Colon (tissue), 2 donors: Measurements from ENCODE around the gene HERPUD2.
"Not testable (repeated sequence)": the region's sequence is repeated elsewhere in the genome, so short reads cannot be mapped to it uniquely, and the experiment has no call there.

Experiments used
- FAIRE-seq: peaks from 2 replicates; lab custom pipeline; 2012; peaks lifted over from hg19 to GRCh38; lab: Jason Lieb, UNC
- donor health status: control.
- donor health status: control.

HERPUD2 gene

DNA sequence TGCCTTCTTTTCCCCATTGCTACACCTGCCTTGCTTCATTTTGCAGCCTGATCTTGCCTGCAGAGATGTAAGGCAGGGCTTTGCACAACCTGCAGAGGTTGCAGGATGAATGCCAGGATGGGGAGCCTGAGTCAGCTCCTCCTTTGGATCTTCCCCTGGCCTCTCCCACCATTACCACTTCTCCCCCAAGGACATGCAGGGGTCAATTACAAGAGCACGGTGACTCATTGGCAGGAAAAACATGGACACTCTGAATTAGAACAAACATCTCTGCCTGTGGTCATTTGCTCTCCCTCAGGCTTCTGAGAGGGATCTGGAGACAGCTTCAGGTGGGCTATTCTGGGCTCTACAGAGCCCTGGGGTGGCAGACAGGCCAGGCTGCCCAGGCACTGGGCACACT, 89.2 kb downstream of the HERPUD2 start:
- no peak for FAIRE-seq

DNA sequence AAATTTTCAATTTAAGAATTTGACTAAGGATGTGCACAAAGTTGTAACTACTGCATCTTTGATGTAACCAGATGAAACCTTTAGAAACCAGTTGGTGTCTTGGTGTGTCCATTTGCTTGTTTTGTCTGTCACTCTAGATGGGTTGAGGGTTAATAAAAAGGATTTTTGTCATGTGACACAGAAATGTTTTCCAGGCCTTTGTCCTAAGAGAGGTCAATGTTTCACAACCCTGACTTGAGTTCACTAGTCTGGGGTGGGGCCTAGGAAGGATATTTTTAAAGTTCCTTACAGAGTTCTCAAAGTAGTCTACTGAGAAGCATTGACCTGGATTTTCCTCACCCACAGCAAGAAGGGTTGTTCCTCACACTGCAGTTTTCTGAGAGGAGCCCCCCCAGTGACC, 90.3 kb downstream of the HERPUD2 start:
- no peak for FAIRE-seq

DNA sequence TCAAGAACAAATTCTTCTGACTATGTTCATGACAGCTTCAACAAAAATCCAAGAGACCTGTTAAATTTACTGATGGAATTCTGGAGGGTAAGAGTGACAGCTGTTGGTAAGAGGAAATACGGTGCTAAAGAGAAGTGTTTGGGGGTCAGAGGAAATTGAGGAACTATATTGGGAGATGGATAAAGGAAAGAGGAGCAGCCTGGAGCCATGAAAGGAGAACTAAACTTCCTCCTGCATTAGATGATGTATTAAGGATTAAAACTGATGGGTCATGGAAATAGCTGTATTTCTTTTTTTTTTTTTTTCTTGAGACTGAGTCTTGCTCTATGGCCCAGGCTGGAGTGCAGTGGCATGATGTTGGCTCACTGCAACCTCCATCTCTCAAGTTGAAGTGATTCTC, 95.3 kb downstream of the HERPUD2 start:
- FAIRE-seq: no peak

DNA sequence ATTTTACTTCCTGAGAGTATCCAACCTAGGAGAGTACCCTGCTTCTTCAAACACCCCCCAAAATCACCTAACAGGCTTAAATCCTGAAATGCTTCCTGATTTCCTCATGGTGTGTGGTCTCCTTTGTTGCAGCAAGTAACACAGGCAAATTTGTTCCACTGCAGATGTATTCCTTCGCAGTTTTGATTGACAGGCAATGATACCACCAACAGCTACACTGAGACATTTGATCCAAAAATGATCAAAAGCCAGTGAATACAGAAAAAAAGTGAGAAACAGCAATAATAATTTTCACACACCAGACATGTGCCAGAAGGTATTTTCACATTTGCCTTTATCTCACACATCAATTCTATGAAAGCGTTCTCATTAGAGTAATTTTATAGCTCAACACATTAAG, 95.9 kb downstream of the HERPUD2 start:
- FAIRE-seq: no peak

DNA sequence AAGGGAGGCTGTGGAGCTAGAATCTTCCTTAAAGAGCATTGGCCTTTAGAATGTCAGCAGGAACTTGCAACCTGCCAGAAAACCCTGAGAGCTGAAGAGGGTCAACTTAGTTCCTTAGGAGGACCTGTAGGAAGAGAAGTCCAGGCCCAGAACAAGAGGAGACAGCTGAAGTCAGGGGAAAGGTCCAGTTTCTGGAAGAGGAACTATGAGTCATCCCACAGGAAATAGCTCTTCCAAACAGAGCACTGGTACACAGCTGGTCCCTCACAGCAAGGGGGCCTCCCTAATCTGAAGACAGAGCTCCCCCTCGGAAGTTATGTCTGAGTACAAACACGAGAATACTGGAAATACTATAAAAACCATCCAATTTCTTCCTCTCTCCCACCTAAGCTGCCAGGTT, 98.9 kb downstream of the HERPUD2 start:
- FAIRE-seq: no peak

DNA sequence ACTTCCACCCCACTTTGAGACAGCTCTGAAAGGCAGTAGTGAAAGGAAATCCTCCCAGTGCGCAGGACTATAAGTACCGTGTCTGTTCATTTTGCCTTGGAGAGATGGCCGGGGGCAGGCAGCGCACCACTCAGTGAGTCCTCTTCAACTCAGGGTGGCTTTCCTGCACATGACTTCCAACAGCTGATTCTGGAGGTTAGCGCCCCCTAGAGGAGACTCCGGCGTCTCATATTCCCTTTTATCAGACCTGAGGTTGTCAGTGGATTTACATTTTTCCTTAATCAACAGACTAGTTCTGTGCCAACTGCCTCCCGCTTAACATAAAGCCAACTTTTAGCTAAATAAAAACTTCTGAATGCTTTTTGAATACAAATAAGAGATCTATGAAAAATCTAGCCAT, 101.0 kb downstream of the HERPUD2 start:
- no peak for FAIRE-seq

DNA sequence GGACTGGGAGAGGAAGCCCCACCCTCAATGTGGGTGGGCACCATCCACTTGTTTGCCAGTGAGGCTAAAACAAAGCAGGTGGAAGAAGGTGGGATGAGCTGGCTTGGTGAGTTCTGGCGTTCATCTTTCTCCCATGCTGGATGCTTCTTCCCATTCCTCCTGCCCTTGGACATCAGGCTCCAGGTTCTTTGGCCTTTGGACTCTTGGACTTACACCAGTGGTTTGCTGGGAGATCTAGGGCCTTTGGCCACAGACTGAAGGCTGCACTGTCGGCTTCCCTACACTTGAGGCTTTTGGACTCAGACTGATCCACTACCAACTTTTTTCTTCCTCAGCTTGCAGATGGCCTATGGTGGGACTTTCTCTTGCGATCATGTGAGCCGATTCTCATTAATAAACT, 106.3 kb downstream of the HERPUD2 start:
- no peak for FAIRE-seq

DNA sequence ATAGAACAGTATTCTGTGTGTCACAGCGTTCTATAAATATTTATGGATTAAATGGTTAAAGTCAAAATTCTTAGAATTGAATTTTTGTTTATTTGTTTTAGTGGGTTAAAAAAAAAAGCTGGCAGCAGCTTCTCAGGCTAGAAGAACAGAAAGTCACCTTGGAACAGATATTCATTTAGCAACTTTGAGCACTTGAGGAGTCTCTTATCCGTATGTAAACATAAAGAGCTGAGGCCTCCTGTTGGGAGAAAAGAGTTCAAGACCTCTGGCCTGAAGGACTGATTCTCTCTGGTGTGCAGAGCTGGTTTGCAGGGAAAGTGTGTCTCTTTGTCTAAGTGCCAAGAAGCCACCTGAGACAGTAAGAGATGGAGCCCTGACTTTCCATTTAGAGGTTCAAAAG, 109.9 kb downstream of the HERPUD2 start:
- no peak for FAIRE-seq

DNA sequence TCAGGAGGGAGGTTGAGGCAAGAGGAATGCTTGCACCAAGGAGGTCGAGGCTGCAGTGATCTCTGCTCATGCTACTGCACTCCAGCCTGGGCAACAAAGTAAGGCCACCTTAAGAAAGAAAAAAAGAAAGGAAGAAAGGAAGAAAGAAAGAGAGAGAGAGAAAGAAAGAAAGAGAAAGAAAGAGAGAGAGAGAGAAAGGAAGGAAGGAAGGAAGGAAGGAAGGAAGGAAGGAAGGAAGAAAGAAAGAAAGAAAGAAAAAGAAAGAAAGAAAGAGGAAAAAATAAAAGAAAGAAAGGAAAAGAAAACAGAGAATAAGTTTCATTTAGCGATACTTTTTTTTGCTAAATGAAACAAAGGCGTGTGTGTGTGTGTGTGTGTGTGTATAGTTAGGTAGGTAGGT, 110.4 kb downstream of the HERPUD2 start:
- FAIRE-seq: not testable (repeated sequence)
